Sigmoid colon (tissue), 4 donors: Measurements from ENCODE around the gene PPIP5K2.
"Not testable (repeated sequence)": the region's sequence is repeated elsewhere in the genome, so short reads cannot be mapped to it uniquely, and the experiment has no call there.

ENCODE experiments used
- EP300 ChIP-seq, 4 donors: sonication (generic); formaldehyde crosslinking; IDR thresholded peaks; one replicate each; pipeline ENCODE4 v1.6.1; 2017; ENCODE audit warnings: antibody characterized with exemption in 4 of 4
- POLR2A ChIP-seq, 2 donors: fragments of 450-650 bp; IDR thresholded peaks; one replicate each; pipeline ENCODE4 v1.6.1; 2016; ENCODE audit warnings: antibody characterized with exemption in 2 of 2, mild to moderate bottlenecking in 2 of 2, moderate library complexity in 2 of 2
- POLR2AphosphoS5 ChIP-seq, 4 donors: sonication (generic); formaldehyde crosslinking; IDR thresholded peaks; one replicate each; pipeline ENCODE4 v1.6.1; 2017; ENCODE audit warnings: antibody characterized with exemption in 4 of 4
- TF ChIP-seq, protein P1 (sequence below), 4 experiments: fragments of 450-650 bp in 3 of 4; fragments of 200-600 bp in 1 of 4; IDR thresholded peaks; one replicate each; pipeline ENCODE4 v1.5.1; 2016 to 2019; ENCODE audit warnings: antibody characterized with exemption in 4 of 4, mild to moderate bottlenecking in 3 of 4, moderate library complexity in 2 of 4

DNA sequence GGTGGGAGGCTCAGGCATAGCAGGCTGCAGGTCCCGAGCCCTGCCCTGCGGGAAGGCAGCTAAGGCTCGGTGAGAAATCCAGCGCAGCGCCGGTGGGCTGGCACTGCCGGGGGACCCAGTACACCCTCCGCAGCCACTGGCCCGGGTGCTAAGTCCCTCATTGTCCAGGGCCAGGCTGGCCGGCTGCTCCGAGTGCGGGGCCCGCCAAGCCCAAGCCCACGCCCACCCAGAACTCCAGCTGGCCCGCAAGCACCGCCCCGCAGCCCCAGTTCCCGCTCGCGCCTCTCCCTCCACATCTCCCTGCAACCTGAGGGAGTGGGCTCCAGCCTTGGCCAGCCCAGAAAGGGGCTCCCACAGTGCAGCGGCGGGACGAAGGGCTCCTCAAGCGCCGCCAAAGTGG is 22.0 kb downstream of the PPIP5K2 start:
- TF ChIP-seq, protein P1, sequence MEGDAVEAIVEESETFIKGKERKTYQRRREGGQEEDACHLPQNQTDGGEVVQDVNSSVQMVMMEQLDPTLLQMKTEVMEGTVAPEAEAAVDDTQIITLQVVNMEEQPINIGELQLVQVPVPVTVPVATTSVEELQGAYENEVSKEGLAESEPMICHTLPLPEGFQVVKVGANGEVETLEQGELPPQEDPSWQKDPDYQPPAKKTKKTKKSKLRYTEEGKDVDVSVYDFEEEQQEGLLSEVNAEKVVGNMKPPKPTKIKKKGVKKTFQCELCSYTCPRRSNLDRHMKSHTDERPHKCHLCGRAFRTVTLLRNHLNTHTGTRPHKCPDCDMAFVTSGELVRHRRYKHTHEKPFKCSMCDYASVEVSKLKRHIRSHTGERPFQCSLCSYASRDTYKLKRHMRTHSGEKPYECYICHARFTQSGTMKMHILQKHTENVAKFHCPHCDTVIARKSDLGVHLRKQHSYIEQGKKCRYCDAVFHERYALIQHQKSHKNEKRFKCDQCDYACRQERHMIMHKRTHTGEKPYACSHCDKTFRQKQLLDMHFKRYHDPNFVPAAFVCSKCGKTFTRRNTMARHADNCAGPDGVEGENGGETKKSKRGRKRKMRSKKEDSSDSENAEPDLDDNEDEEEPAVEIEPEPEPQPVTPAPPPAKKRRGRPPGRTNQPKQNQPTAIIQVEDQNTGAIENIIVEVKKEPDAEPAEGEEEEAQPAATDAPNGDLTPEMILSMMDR (IDR thresholded peaks at IDR 0.05): not testable (repeated sequence)
- TF ChIP-seq EP300, POLR2A, POLR2AphosphoS5 (IDR thresholded peaks at IDR 0.05): not testable (repeated sequence)
